Panc1 (cell line): ENCODE results near the gene BRD2. TPM values are rescaled to one million over a fixed set of nuclear protein-coding genes. Genes with fewer than 3 reads are reported as not detected.

ENCODE experiments used
- ATAC-seq: fragments of 200-7000 bp; cut with Tn5 transposase; 2 replicates; pipeline ENCODE4 v1.9.1; 2020; ENCODE audit warnings: mild to moderate bottlenecking, moderate library complexity
- BruUV-seq: library from RNA; stranded (reverse); fragments of 400-500 nt; replicated peaks from 2 replicates; lab custom pipeline; 2021; lab: Mats Ljungman, UMichigan
- CTCF ChIA-PET: fragments of 300-600 bp; sonication (Branson Sonifier 250); formaldehyde crosslinking; loops from one replicate; lab custom pipeline; 2022; ENCODE audit warnings: antibody characterized with exemption; lab: Charles Lee
- POLR2A ChIA-PET: fragments of 300-600 bp; sonication (Branson Sonifier 250); formaldehyde crosslinking; loops from one replicate; lab custom pipeline; 2022; ENCODE audit warnings: antibody characterized with exemption; lab: Charles Lee
- DNase-seq: peaks from one replicate; pipeline ENCODE4 v3.0.0-alpha.2; 2010; ENCODE audit warnings: low read depth, low spot score
- H3K27ac ChIP-seq: 2 replicates; pipeline ENCODE4 v1.5.1; 2011; ENCODE audit warnings: mild to moderate bottlenecking, low read length, inconsistent platforms
- H3K27me3 ChIP-seq: fragments of 200-500 bp; sonication (Bioruptor generic); 2 replicates; pipeline ENCODE4 v1.6.0; 2014; ENCODE audit warnings: low read length, inconsistent platforms; ENCODE audit not compliant: control insufficient read depth, insufficient read depth
- H3K36me3 ChIP-seq: fragments of 200-500 bp; sonication (Bioruptor generic); 2 replicates; pipeline ENCODE4 v1.5.1; 2014; ENCODE audit warnings: inconsistent platforms, mild to moderate bottlenecking, low read length, moderate library complexity; ENCODE audit not compliant: control insufficient read depth, insufficient read depth
- H3K4me1 ChIP-seq: 2 replicates; pipeline ENCODE4 v1.5.1; 2011; ENCODE audit warnings: inconsistent platforms, mild to moderate bottlenecking, low read length, moderate library complexity; ENCODE audit not compliant: control insufficient read depth, insufficient read depth
- H3K4me3 ChIP-seq, 2 experiments: 2 replicates each; pipeline ENCODE4 v1.5.1; 2011 to 2012; ENCODE audit warnings: low read depth in 2 of 2, low read length in 2 of 2, mild to moderate bottlenecking in 2 of 2, inconsistent platforms in 1 of 2, moderate library complexity in 1 of 2
- H3K9me3 ChIP-seq: fragments of 200-500 bp; sonication (Bioruptor generic); 2 replicates; pipeline ENCODE4 v1.5.1; 2014; ENCODE audit warnings: low read depth, mild to moderate bottlenecking, inconsistent platforms, low read length, moderate library complexity; ENCODE audit not compliant: control insufficient read depth, insufficient read depth
- POLR2AphosphoS5 ChIP-seq: IDR thresholded peaks from 2 replicates; pipeline ENCODE4 v1.6.1; 2012; ENCODE audit warnings: mild to moderate bottlenecking, low read depth, low read length, moderate library complexity
- SIN3A ChIP-seq: IDR thresholded peaks from 2 replicates; pipeline ENCODE4 v1.6.1; 2012; ENCODE audit warnings: low read depth, mild to moderate bottlenecking, low read length, moderate library complexity, borderline replicate concordance; ENCODE audit not compliant: insufficient read depth
- TCF7L2 ChIP-seq: IDR thresholded peaks from 2 replicates; pipeline ENCODE4 v1.6.1; 2011; ENCODE audit warnings: mild to moderate bottlenecking, low read depth, low read length, inconsistent platforms
- in situ Hi-C: cut with HindIII; loops from 2 replicates; pipeline ENCODE4 v1.10.0; 2016; ENCODE audit warnings: low sequenced_read_pairs, low pct_unique_long_range_greater_than_20kb
- intact Hi-C: fragments of 100-400 bp; cut with micrococcal nuclease; formaldehyde crosslinking; loops from one replicate; pipeline ENCODE4 v1.10.0; 2022; ENCODE audit not compliant: unreplicated experiment
- total RNA-seq: library from RNA; stranded (reverse); gene quantifications from one replicate; pipeline ENCODE4 v1.2.1, GENCODE V29; 2021; ENCODE audit not compliant: unreplicated experiment
- TF ChIP-seq, protein P1 (sequence below), 2 experiments: IDR thresholded peaks; 2 replicates each; pipeline ENCODE4 v1.6.1; 2011 to 2012; ENCODE audit warnings: low read depth in 2 of 2, control low read depth in 1 of 2, low read length in 1 of 2, mild to moderate bottlenecking in 1 of 2, moderate library complexity in 1 of 2; ENCODE audit not compliant: insufficient read depth in 1 of 2
- TF ChIP-seq, protein P2 (sequence below): fragments of 450-650 bp; IDR thresholded peaks from 2 replicates; pipeline ENCODE4 v1.5.1; 2017; ENCODE audit warnings: mild to moderate bottlenecking

Gene BRD2
- total RNA-seq, 1 experiment from 2014 or later, result 209 TPM

DNA sequence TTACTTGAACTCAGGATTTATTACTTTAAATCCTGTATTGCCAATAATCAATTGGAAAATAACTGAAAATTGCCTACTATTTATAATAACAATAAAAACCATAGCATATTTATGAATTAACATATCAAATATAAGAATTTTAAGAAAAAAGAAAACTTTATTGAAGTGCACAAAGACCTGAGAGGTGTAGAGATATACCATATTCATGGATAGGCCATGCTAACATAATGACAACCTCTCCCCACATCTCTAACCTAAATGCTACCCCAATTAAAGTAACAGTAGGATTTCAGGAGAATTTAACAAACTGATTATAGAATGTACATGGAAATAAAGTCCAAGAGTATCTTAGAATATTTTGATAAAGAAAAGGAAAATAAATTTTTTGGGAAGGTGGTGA lies 22.4 kb upstream of the BRD2 start:
- Histone ChIP-seq H3K4me1 (no peaks in the 10 kb centered on the region), H3K9me3 (no peaks in the 10 kb centered on the region), H3K27me3 (no peaks in the 10 kb centered on the region), H3K36me3 (no peaks in the 10 kb centered on the region), H3K4me3 (no peak overlapping the region), H3K27ac (no peak overlapping the region)
- TF ChIP-seq, protein P1, sequence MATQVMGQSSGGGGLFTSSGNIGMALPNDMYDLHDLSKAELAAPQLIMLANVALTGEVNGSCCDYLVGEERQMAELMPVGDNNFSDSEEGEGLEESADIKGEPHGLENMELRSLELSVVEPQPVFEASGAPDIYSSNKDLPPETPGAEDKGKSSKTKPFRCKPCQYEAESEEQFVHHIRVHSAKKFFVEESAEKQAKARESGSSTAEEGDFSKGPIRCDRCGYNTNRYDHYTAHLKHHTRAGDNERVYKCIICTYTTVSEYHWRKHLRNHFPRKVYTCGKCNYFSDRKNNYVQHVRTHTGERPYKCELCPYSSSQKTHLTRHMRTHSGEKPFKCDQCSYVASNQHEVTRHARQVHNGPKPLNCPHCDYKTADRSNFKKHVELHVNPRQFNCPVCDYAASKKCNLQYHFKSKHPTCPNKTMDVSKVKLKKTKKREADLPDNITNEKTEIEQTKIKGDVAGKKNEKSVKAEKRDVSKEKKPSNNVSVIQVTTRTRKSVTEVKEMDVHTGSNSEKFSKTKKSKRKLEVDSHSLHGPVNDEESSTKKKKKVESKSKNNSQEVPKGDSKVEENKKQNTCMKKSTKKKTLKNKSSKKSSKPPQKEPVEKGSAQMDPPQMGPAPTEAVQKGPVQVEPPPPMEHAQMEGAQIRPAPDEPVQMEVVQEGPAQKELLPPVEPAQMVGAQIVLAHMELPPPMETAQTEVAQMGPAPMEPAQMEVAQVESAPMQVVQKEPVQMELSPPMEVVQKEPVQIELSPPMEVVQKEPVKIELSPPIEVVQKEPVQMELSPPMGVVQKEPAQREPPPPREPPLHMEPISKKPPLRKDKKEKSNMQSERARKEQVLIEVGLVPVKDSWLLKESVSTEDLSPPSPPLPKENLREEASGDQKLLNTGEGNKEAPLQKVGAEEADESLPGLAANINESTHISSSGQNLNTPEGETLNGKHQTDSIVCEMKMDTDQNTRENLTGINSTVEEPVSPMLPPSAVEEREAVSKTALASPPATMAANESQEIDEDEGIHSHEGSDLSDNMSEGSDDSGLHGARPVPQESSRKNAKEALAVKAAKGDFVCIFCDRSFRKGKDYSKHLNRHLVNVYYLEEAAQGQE (IDR thresholded peaks at IDR 0.05; ENCODE audit: insufficient read depth in 1 of 2, low read depth in 2 of 2, low read length in 1 of 2), result no peak
- TF ChIP-seq TCF7L2 (no peak), SIN3A (no peak), POLR2AphosphoS5 (no peak)
- TF ChIP-seq, protein P2, sequence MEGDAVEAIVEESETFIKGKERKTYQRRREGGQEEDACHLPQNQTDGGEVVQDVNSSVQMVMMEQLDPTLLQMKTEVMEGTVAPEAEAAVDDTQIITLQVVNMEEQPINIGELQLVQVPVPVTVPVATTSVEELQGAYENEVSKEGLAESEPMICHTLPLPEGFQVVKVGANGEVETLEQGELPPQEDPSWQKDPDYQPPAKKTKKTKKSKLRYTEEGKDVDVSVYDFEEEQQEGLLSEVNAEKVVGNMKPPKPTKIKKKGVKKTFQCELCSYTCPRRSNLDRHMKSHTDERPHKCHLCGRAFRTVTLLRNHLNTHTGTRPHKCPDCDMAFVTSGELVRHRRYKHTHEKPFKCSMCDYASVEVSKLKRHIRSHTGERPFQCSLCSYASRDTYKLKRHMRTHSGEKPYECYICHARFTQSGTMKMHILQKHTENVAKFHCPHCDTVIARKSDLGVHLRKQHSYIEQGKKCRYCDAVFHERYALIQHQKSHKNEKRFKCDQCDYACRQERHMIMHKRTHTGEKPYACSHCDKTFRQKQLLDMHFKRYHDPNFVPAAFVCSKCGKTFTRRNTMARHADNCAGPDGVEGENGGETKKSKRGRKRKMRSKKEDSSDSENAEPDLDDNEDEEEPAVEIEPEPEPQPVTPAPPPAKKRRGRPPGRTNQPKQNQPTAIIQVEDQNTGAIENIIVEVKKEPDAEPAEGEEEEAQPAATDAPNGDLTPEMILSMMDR, result no peak
- DNase-seq (no peak), ATAC-seq (no peak)
- POLR2A ChIA-PET, result no interaction called here
- CTCF ChIA-PET, result no interaction called here
- BruUV-seq, result no TSS peak
- in situ Hi-C loops, result no loop called here
- intact Hi-C loops, result loop anchor here (5.0 kb wide), 1 partner anchor 59 kb away; no protein-coding TSS in a partner anchor

DNA sequence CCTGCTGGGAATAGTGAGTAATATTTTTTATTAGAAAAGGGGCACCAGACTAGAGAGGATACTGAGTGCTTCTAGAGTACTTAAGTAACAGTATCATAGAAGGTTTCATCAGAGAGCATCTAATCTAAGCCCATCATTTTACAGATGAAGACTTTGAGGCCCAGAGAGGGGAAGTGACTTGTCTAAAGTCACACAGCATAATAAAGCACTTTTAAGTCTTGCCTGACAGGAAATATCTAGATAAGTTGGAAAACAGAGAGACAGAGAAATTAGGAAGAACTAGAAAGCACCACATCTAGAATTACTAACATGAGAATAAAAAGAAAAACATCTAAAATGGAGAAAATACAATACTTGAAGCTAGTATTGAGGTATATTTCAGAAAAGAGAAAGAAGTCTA lies 21.5 kb upstream of the BRD2 start:
- no TSS peak for BruUV-seq
- H3K36me3 ChIP-seq, result no peaks in the 10 kb centered on the region
- in situ Hi-C loops (no loop called here), intact Hi-C loops (loop anchor here (5.0 kb wide), 1 partner anchor 60 kb away; no protein-coding TSS in a partner anchor)
- no peak overlapping the region for H3K27ac ChIP-seq
- TF ChIP-seq SIN3A (no peak), TCF7L2 (no peak), POLR2AphosphoS5 (no peak)
- TF ChIP-seq, protein P2, result no peak
- TF ChIP-seq, protein P1 (IDR thresholded peaks at IDR 0.05; ENCODE audit: insufficient read depth in 1 of 2, low read depth in 2 of 2, low read length in 1 of 2), result no peak
- ChIA-PET POLR2A (interaction anchor here (0.5 kb wide), 1 partner anchor 22 kb away, joined by 6 read pairs; the partner anchor contains the start of gene BRD2), CTCF (interaction anchor here (0.7 to 1.1 kb wide), 3 partner anchors 13 to 108 kb away, joined by 3 to 6 read pairs (median 4); partner anchors contain the start of gene TAP2)
- ATAC-seq, result no peak
- DNase-seq, result no peak
- no peak overlapping the region for H3K4me3 ChIP-seq
- no peaks in the 10 kb centered on the region for H3K4me1 ChIP-seq
- no peaks in the 10 kb centered on the region for H3K27me3 ChIP-seq
- no peaks in the 10 kb centered on the region for H3K9me3 ChIP-seq
